SK-N-SH treated with all-trans-retinoic acid at 6 μM for 48 hours (cell line): ENCODE data around the gene DCC.

Experiments
- ATAC-seq: fragments of 200-7000 bp; cut with Tn5 transposase; 3 replicates; pipeline ENCODE4 v1.9.1; 2020; ENCODE audit warnings: mild to moderate bottlenecking, moderate library complexity
- ARNTL ChIP-seq: fragments of 450-650 bp; formaldehyde crosslinking; IDR thresholded peaks from 2 replicates; pipeline ENCODE4 v1.5.0; 2020; ENCODE audit warnings: low read depth, mild to moderate bottlenecking, moderate library complexity, borderline replicate concordance
- BACH2 ChIP-seq: fragments of 250-450 bp; sonication (Bioruptor Pico); IDR thresholded peaks from 2 replicates; pipeline ENCODE4 v1.9.0; 2021; ENCODE audit warnings: mild to moderate bottlenecking, borderline replicate concordance
- ESRRG ChIP-seq: fragments of 250-450 bp; sonication (Bioruptor Pico); IDR thresholded peaks from 2 replicates; pipeline ENCODE4 v1.6.1; 2021; ENCODE audit warnings: mild to moderate bottlenecking
- GLIS3 ChIP-seq: fragments of 250-450 bp; sonication (Bioruptor Pico); IDR thresholded peaks from 2 replicates; pipeline ENCODE4 v1.5.0; 2020; ENCODE audit warnings: mild to moderate bottlenecking, moderate library complexity
- ISL1 ChIP-seq: fragments of 250-450 bp; sonication (Bioruptor Pico); IDR thresholded peaks from 2 replicates; pipeline ENCODE4 v2.1.2; 2022; ENCODE audit warnings: mild to moderate bottlenecking, moderate library complexity
- OSR1 ChIP-seq: fragments of 250-450 bp; sonication (Bioruptor Pico); IDR thresholded peaks from 2 replicates; pipeline ENCODE4 v1.8.0; 2022; ENCODE audit warnings: moderate library complexity, mild to moderate bottlenecking, inconsistent platforms
- PPARA ChIP-seq: fragments of 250-450 bp; sonication (Bioruptor Pico); IDR thresholded peaks from 2 replicates; pipeline ENCODE4 v1.5.0; 2020; ENCODE audit warnings: mild to moderate bottlenecking, borderline replicate concordance
- RARB ChIP-seq: fragments of 250-450 bp; sonication (Bioruptor Pico); IDR thresholded peaks from 2 replicates; pipeline ENCODE4 v1.8.0; 2021; ENCODE audit warnings: mild to moderate bottlenecking, moderate library complexity
- SNAI2 ChIP-seq: fragments of 250-450 bp; sonication (Bioruptor Pico); IDR thresholded peaks from 2 replicates; pipeline ENCODE4 v1.5.0; 2020; ENCODE audit warnings: mild to moderate bottlenecking, moderate library complexity
- TCF4 ChIP-seq: fragments of 250-450 bp; sonication (Bioruptor Pico); IDR thresholded peaks from 2 replicates; pipeline ENCODE4 v1.8.0; 2021; ENCODE audit warnings: mild to moderate bottlenecking, moderate library complexity, borderline replicate concordance
- ZC3H10 ChIP-seq: fragments of 250-450 bp; sonication (Bioruptor Pico); IDR thresholded peaks from 2 replicates; pipeline ENCODE4 v1.5.1; 2021; ENCODE audit warnings: mild to moderate bottlenecking, moderate library complexity
- ZFP3 ChIP-seq: fragments of 250-450 bp; sonication (Bioruptor Pico); IDR thresholded peaks from 2 replicates; pipeline ENCODE4 v1.5.0; 2020; ENCODE audit warnings: mild to moderate bottlenecking, moderate library complexity
- ZFP30 ChIP-seq: fragments of 450-650 bp; formaldehyde crosslinking; IDR thresholded peaks from 2 replicates; pipeline ENCODE4 v1.5.0; 2022; ENCODE audit warnings: mild to moderate bottlenecking, moderate library complexity
- ZNF565 ChIP-seq: fragments of 450-650 bp; formaldehyde crosslinking; conservative IDR thresholded peaks from 2 replicates; pipeline ENCODE4 v1.5.0; 2020; ENCODE audit warnings: low read depth, mild to moderate bottlenecking, moderate library complexity
- ZNF70 ChIP-seq: fragments of 450-650 bp; formaldehyde crosslinking; IDR thresholded peaks from 2 replicates; pipeline ENCODE4 v1.5.0; 2020; ENCODE audit warnings: mild to moderate bottlenecking, moderate library complexity
- TF ChIP-seq, protein P1 (sequence below): fragments of 250-450 bp; sonication (Bioruptor Pico); IDR thresholded peaks from 2 replicates; pipeline ENCODE4 v1.8.0; 2021; ENCODE audit warnings: low read depth, mild to moderate bottlenecking, moderate library complexity, borderline replicate concordance
- TF ChIP-seq, protein P2 (sequence below): fragments of 250-450 bp; sonication (Bioruptor Pico); IDR thresholded peaks from 2 replicates; pipeline ENCODE4 v1.5.0; 2020; ENCODE audit warnings: mild to moderate bottlenecking, moderate library complexity
- TF ChIP-seq, protein P3 (sequence below): fragments of 250-450 bp; sonication (Bioruptor Pico); IDR thresholded peaks from 2 replicates; pipeline ENCODE4 v1.5.1; 2020; ENCODE audit warnings: low read depth, mild to moderate bottlenecking, moderate library complexity
- TF ChIP-seq, protein P4 (sequence below): fragments of 250-450 bp; sonication (Bioruptor Pico); IDR thresholded peaks from 2 replicates; pipeline ENCODE4 v1.5.1; 2021; ENCODE audit warnings: mild to moderate bottlenecking, moderate library complexity
- TF ChIP-seq, protein P5 (sequence below): fragments of 250-450 bp; sonication (Bioruptor Pico); IDR thresholded peaks from 2 replicates; pipeline ENCODE4 v1.8.0; 2020; ENCODE audit warnings: mild to moderate bottlenecking, moderate library complexity, borderline replicate concordance

The DCC gene

DNA sequence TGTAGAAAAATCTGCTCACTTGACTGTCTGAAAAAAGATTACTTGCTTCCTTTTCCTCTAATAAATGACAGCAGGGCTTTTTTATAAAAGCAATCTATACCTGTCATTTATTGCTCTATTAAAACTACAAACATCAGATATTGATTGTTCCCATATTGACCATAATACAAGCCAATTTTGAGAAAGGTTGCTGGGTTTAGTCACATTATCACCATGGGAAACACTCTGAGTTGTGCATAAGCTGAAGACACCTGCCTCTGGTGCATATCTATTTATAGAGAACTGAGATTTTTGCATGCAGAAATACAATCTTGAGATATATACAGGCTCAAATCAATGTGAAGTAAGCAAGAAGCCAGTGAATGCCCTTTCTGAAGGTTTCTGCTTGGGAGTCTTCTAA is 853.9 kb downstream of the DCC start (continued):
- TF ChIP-seq, protein P1, sequence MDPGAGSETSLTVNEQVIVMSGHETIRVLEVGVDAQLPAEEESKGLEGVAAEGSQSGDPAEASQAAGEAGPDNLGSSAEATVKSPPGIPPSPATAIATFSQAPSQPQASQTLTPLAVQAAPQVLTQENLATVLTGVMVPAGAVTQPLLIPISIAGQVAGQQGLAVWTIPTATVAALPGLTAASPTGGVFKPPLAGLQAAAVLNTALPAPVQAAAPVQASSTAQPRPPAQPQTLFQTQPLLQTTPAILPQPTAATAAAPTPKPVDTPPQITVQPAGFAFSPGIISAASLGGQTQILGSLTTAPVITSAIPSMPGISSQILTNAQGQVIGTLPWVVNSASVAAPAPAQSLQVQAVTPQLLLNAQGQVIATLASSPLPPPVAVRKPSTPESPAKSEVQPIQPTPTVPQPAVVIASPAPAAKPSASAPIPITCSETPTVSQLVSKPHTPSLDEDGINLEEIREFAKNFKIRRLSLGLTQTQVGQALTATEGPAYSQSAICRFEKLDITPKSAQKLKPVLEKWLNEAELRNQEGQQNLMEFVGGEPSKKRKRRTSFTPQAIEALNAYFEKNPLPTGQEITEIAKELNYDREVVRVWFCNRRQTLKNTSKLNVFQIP (CRISPR knock-in tag): no peak

DNA sequence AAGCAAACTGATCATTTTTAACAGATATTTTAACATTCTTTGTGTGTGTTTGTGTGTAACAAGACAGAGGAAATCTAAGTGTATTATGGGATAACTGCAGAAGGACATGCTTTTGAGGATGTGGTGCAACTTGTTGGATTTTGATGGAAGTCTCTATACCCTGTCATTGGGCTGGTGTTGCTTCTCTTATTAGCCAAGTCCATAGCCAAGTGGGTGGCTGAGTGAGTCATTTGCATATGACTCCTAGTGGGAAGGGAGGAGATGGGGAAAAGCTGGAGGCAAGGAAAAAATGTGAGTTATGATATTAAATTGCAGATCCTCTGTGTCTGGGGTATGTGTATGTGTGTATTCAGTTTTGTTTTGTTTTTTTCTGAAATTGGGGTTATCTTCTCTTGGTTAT is 879.9 kb downstream of the DCC start:
- TF ChIP-seq ZC3H10 (no peak), RARB (CRISPR knock-in tag) (no peak)
- TF ChIP-seq, protein P2, sequence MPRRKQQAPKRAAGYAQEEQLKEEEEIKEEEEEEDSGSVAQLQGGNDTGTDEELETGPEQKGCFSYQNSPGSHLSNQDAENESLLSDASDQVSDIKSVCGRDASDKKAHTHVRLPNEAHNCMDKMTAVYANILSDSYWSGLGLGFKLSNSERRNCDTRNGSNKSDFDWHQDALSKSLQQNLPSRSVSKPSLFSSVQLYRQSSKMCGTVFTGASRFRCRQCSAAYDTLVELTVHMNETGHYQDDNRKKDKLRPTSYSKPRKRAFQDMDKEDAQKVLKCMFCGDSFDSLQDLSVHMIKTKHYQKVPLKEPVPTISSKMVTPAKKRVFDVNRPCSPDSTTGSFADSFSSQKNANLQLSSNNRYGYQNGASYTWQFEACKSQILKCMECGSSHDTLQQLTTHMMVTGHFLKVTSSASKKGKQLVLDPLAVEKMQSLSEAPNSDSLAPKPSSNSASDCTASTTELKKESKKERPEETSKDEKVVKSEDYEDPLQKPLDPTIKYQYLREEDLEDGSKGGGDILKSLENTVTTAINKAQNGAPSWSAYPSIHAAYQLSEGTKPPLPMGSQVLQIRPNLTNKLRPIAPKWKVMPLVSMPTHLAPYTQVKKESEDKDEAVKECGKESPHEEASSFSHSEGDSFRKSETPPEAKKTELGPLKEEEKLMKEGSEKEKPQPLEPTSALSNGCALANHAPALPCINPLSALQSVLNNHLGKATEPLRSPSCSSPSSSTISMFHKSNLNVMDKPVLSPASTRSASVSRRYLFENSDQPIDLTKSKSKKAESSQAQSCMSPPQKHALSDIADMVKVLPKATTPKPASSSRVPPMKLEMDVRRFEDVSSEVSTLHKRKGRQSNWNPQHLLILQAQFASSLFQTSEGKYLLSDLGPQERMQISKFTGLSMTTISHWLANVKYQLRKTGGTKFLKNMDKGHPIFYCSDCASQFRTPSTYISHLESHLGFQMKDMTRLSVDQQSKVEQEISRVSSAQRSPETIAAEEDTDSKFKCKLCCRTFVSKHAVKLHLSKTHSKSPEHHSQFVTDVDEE: no peak
- ATAC-seq: no peak

DNA sequence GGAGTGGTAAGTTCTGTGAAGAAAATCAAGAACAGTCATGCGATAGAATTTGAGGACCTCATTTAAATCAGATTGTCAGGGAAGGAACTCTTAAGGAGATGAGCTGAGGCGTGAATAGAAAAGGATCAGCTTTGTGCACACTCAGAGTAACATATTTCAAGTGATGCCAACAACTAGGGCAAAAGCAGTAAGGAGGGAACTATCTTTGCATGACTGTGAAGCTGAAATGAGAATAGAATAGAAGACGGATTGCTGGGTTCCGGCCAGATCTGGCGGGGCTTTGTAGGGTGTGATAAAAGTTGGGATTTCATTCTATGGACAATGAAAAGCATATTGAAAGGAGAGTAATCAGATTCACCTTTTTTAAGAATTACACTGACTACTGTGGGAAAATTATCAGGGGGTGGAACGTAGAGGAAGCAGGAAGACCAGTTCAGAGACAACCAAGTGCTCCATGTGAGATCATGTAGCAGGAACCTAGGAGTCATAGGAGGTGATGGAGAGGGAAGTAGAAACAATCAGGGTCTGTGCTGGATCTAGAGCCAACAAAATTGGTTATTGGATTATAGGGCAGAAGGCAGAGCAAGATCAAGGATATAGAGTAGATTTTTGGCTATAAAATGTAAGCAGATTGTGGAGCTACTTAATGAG is 884.3 kb downstream of the DCC start:
- TF ChIP-seq PPARA (no peak), SNAI2 (CRISPR knock-in tag) (no peak), ZFP30 (no peak), ZNF70 (no peak), BACH2 (CRISPR knock-in tag) (no peak), ESRRG (CRISPR knock-in tag) (no peak)
- TF ChIP-seq, protein P1 (CRISPR knock-in tag): no peak
- ATAC-seq: no peak

DNA sequence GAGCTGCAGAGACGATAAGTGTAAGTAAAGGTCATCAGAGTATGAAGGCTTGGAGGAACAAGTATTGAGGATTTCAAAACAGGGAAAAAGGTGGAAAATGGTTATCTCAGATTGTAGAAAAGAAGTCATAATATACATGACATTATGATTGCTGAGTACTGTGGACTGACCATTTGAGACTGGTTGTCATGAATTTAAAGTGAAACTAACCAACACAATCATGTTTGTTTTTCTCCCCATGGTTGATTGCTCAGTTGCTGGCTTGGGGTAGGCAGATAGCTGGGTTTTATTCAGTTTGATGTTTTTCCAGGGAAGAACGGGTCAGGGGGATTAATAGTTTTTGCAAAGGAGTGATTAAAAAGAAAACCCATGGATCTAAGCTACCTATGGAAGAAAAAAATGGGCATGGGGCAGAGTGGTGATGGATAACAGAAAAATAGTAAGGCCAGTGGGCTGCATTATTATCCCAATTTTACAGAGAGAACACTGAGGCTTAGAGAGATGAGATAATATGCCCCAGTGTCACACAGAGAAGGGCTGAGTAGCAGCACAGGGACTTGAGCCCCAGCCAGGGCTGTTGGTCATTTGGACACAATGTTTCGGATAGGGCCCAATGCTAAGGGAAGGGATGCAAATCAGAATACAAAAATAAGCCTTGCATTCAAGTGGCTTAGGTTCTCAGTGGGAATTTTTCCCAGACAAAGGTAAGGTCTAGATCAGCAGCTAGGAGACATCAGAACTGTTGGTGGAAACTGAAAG is 885.7 kb downstream of the DCC start:
- TF ChIP-seq, protein P3, sequence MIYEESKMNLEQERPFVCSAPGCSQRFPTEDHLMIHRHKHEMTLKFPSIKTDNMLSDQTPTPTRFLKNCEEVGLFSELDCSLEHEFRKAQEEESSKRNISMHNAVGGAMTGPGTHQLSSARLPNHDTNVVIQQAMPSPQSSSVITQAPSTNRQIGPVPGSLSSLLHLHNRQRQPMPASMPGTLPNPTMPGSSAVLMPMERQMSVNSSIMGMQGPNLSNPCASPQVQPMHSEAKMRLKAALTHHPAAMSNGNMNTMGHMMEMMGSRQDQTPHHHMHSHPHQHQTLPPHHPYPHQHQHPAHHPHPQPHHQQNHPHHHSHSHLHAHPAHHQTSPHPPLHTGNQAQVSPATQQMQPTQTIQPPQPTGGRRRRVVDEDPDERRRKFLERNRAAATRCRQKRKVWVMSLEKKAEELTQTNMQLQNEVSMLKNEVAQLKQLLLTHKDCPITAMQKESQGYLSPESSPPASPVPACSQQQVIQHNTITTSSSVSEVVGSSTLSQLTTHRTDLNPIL (CRISPR knock-in tag): no peak
- TF ChIP-seq ZC3H10: no peak
- TF ChIP-seq GLIS3 (CRISPR knock-in tag): no peak
- TF ChIP-seq, protein P4, sequence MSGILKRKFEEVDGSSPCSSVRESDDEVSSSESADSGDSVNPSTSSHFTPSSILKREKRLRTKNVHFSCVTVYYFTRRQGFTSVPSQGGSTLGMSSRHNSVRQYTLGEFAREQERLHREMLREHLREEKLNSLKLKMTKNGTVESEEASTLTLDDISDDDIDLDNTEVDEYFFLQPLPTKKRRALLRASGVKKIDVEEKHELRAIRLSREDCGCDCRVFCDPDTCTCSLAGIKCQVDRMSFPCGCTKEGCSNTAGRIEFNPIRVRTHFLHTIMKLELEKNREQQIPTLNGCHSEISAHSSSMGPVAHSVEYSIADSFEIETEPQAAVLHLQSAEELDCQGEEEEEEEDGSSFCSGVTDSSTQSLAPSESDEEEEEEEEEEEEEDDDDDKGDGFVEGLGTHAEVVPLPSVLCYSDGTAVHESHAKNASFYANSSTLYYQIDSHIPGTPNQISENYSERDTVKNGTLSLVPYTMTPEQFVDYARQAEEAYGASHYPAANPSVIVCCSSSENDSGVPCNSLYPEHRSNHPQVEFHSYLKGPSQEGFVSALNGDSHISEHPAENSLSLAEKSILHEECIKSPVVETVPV (CRISPR knock-in tag): no peak
- TF ChIP-seq TCF4 (CRISPR knock-in tag): no peak
- no peak for TF ChIP-seq ISL1 (CRISPR knock-in tag)
- ATAC-seq: no peak

DNA sequence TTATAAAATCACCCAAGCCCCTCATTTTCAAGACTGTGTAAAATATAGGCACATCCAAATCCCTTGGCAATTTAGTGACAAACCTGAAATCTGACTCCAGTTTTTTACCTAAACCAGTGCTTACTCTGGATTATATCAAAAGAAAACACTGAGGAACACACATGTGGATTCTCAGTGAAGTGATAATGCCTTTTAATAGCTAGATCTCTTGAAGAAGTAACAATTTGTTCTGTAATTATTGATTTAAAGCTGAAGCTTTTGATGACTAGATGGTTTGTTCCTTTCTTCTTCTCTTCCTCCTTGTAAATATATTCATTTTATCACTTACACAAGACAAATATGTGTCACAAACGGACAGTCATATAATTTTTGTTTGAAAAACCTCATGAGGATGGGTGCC is 894.6 kb downstream of the DCC start:
- no peak for ATAC-seq
- TF ChIP-seq RARB (CRISPR knock-in tag): no peak
- TF ChIP-seq, protein P4 (CRISPR knock-in tag): no peak
- no peak for TF ChIP-seq OSR1
- no peak for TF ChIP-seq ZC3H10
- TF ChIP-seq ZNF565 (CRISPR knock-in tag): no peak
- no peak for TF ChIP-seq ZFP3 (CRISPR knock-in tag)
- TF ChIP-seq, protein P5, sequence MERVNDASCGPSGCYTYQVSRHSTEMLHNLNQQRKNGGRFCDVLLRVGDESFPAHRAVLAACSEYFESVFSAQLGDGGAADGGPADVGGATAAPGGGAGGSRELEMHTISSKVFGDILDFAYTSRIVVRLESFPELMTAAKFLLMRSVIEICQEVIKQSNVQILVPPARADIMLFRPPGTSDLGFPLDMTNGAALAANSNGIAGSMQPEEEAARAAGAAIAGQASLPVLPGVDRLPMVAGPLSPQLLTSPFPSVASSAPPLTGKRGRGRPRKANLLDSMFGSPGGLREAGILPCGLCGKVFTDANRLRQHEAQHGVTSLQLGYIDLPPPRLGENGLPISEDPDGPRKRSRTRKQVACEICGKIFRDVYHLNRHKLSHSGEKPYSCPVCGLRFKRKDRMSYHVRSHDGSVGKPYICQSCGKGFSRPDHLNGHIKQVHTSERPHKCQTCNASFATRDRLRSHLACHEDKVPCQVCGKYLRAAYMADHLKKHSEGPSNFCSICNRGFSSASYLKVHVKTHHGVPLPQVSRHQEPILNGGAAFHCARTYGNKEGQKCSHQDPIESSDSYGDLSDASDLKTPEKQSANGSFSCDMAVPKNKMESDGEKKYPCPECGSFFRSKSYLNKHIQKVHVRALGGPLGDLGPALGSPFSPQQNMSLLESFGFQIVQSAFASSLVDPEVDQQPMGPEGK: no peak
- no peak for TF ChIP-seq ZFP30
- no peak for TF ChIP-seq ZNF70
- no peak for TF ChIP-seq ARNTL (CRISPR knock-in tag)
